ENCODE data around the gene CHL1.
A peak's percentile ranks its signal among the peaks of the same experiment; 100 is the strongest.

CHL1 gene

DNA sequence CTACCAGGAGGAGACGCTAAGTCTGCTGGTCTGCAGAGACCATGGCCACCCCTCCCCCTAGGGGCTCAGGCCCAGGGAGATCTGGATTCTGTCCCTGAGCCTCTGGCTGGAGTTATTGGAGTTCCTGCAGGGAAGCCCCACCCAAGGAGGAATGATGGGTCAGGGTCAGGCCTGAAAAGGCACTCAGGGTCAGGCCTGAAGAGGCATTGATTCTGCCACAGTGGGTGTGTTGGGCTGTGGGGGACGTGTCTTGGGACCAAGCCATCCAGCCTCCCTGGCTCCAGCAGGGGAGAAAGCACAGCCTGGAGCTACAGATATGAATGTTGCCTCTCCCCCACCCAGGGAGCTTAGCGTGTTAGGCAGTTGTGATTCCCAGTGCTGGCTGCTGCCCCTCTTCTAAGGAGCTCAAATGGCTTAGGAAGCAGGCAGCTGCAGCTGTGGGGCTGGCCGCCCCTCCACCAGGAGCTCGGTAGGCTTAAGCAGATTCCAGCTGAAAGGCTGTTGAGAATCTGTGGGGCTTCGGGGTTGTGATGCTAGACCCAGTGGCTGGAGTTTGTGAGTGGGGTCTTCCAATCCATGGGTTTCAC lies 176.7 kb downstream of the CHL1 start:
- Histone ChIP-seq H3K36me3 (ENCODE audit: low read depth) (no peaks in the 10 kb centered on the region), H3K9me3 (ENCODE audit: severe bottlenecking) (no peaks in the 10 kb centered on the region), H3K27ac (ENCODE audit: poor library complexity, severe bottlenecking) (no peak overlapping the region), H3K27me3 (ENCODE audit: insufficient read depth, poor library complexity, severe bottlenecking) (no peaks in the 10 kb centered on the region), H3K4me1 (ENCODE audit: insufficient read depth, poor library complexity, severe bottlenecking) (peaks cover 6% of the 10 kb centered on the region), H3K4me3 (ENCODE audit: severe bottlenecking) (no peak overlapping the region)
- DNase-seq (ENCODE audit: low spot score) (no peak), ATAC-seq (ENCODE audit: low read depth) (no peak)
- no peak for TF ChIP-seq CTCF (IDR thresholded peaks at IDR 0.05; ENCODE audit: poor library complexity, severe bottlenecking)

DNA sequence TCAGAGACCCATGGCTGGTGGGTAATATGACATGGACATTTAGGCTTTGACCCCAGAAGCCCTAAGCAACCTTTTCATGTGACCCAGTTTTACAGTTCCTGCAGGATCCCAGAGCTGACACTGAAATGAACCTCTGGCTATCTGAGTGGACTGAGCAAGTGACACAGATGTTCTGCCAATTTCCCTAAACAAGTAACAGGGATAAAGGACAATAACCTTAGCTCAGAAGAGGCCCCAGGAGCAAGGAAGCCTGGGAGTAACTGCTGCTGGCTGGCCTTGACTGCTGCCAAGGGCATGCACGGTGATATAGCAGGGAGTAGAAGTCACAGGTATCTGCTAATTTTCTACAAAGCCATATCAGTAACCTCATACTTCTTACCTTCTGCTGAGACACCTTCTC lies 177.9 kb downstream of the CHL1 start:
- Histone ChIP-seq H3K9me3 (ENCODE audit: severe bottlenecking) (no peaks in the 10 kb centered on the region), H3K4me3 (ENCODE audit: severe bottlenecking) (no peak overlapping the region), H3K27me3 (ENCODE audit: insufficient read depth, poor library complexity, severe bottlenecking) (no peaks in the 10 kb centered on the region), H3K27ac (ENCODE audit: poor library complexity, severe bottlenecking) (no peak overlapping the region), H3K36me3 (ENCODE audit: low read depth) (no peaks in the 10 kb centered on the region), H3K4me1 (ENCODE audit: insufficient read depth, poor library complexity, severe bottlenecking) (peaks cover 6% of the 10 kb centered on the region)
- ATAC-seq (ENCODE audit: low read depth) (no peak), DNase-seq (ENCODE audit: low spot score) (no peak)
- no peak for TF ChIP-seq CTCF (IDR thresholded peaks at IDR 0.05; ENCODE audit: poor library complexity, severe bottlenecking)

- DNase-seq (ENCODE audit: low spot score) = no peak
- no peaks in the 10 kb centered on the region for H3K27me3 ChIP-seq (ENCODE audit: insufficient read depth, poor library complexity, severe bottlenecking)
Observed at GRCh38 chr3:377158-377561, 180.6 kb downstream of the CHL1 start.

DNA sequence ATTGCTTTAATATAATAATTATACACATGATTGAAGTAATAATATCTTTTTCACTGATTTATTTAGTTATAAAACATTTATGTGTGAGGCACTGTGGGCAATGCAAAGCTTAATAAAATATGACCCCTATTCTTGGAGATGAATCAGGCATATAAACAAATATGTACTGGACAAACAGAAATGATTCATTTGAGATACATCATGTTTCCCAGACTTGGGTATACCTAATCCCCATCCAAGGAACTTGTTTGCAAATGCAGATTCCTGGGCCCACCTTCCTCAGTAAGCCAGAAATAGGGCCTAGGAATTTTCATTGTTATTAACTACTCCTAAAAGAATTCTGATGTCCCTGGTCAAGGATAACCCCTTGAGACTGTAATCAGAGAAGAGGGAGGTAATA lies 184.2 kb downstream of the CHL1 start:
- TF ChIP-seq CTCF (IDR thresholded peaks at IDR 0.05; ENCODE audit: poor library complexity, severe bottlenecking) = no peak
- no peaks in the 10 kb centered on the region for H3K27me3 ChIP-seq (ENCODE audit: insufficient read depth, poor library complexity, severe bottlenecking)
- no peaks in the 10 kb centered on the region for H3K36me3 ChIP-seq (ENCODE audit: low read depth)
- no peak overlapping the region for H3K27ac ChIP-seq (ENCODE audit: poor library complexity, severe bottlenecking)
- ATAC-seq (ENCODE audit: low read depth) = no peak
- H3K9me3 ChIP-seq (ENCODE audit: severe bottlenecking) = no peaks in the 10 kb centered on the region
- H3K4me3 ChIP-seq (ENCODE audit: severe bottlenecking) = no peak overlapping the region
- H3K4me1 ChIP-seq (ENCODE audit: insufficient read depth, poor library complexity, severe bottlenecking) = peaks cover 6% of the 10 kb centered on the region
- DNase-seq (ENCODE audit: low spot score) = no peak

More at GRCh38 chr3:377158-377561, 180.6 kb downstream of the CHL1 start:
- peak; percentile 98 for ATAC-seq (ENCODE audit: low read depth)
- TF ChIP-seq CTCF (IDR thresholded peaks at IDR 0.05; ENCODE audit: poor library complexity, severe bottlenecking) = peak; percentile 79
- H3K4me3 ChIP-seq (ENCODE audit: severe bottlenecking) = no peak overlapping the region
- peaks cover 6% of the 10 kb centered on the region for H3K4me1 ChIP-seq (ENCODE audit: insufficient read depth, poor library complexity, severe bottlenecking)
- peak overlapping the region; percentile 40 for H3K27ac ChIP-seq (ENCODE audit: poor library complexity, severe bottlenecking)
- H3K9me3 ChIP-seq (ENCODE audit: severe bottlenecking) = no peaks in the 10 kb centered on the region
- H3K36me3 ChIP-seq (ENCODE audit: low read depth) = no peaks in the 10 kb centered on the region

- H3K9me3 ChIP-seq (ENCODE audit: severe bottlenecking) = no peaks in the 10 kb centered on the region
- no peak overlapping the region for H3K4me3 ChIP-seq (ENCODE audit: severe bottlenecking)
- H3K27ac ChIP-seq (ENCODE audit: poor library complexity, severe bottlenecking) = no peak overlapping the region
- ATAC-seq (ENCODE audit: low read depth) = peak; percentile 88
- no peaks in the 10 kb centered on the region for H3K36me3 ChIP-seq (ENCODE audit: low read depth)
- DNase-seq (ENCODE audit: low spot score) = no peak
- no peaks in the 10 kb centered on the region for H3K4me1 ChIP-seq (ENCODE audit: insufficient read depth, poor library complexity, severe bottlenecking)
- TF ChIP-seq CTCF (IDR thresholded peaks at IDR 0.05; ENCODE audit: poor library complexity, severe bottlenecking) = no peak
- no peaks in the 10 kb centered on the region for H3K27me3 ChIP-seq (ENCODE audit: insufficient read depth, poor library complexity, severe bottlenecking)
Observed at GRCh38 chr3:385151-385550, 188.6 kb downstream of the CHL1 start.
